Kidney epithelial cell (primary cell): ENCODE data around the gene EPHB1. TPM values are rescaled to one million over a fixed set of nuclear protein-coding genes. Genes with fewer than 3 reads are reported as not detected.

Experiments used
- DNase-seq: peaks from one replicate; pipeline ENCODE4 v3.0.0-alpha.2; 2010; ENCODE audit warnings: low read depth
- H3K27me3 ChIP-seq: 2 replicates; pipeline ENCODE4 v1.6.0; 2011; ENCODE audit warnings: low read length; ENCODE audit not compliant: control insufficient read depth, insufficient read depth
- H3K36me3 ChIP-seq: 2 replicates; pipeline ENCODE4 v1.5.1; 2011; ENCODE audit warnings: low read length; ENCODE audit not compliant: control insufficient read depth, insufficient read depth
- H3K4me3 ChIP-seq: 2 replicates; pipeline ENCODE4 v1.5.1; 2011; ENCODE audit warnings: low read depth, mild to moderate bottlenecking, control low read depth, low read length
- CTCF ChIP-seq: IDR thresholded peaks from 2 replicates; pipeline ENCODE4 v1.5.1; 2011; ENCODE audit warnings: mild to moderate bottlenecking, moderate library complexity, low read length, control low read depth, inconsistent platforms; ENCODE audit not compliant: insufficient read depth, poor library complexity, severe bottlenecking
- total RNA-seq: library from RNA; depleted of rRNA; stranded (reverse); fragments of >200 nt; gene quantifications from 2 replicates; pipeline ENCODE4 v1.2.3, GENCODE V29; 2015

Gene EPHB1
- total RNA-seq, 1 donor from 2014 or later = 10.8 TPM

GRCh38 chr3:134883697-134884385 is 88.8 kb downstream of the EPHB1 start:
- Histone ChIP-seq H3K36me3 (no peaks in the 10 kb centered on the region), H3K27me3 (no peaks in the 10 kb centered on the region), H3K4me3 (no peak overlapping the region)
- no peak for DNase-seq
- no peak for TF ChIP-seq CTCF

GRCh38 chr3:134885877-134886621 is 91.0 kb downstream of the EPHB1 start:
- H3K4me3 ChIP-seq = no peak overlapping the region
- no peaks in the 10 kb centered on the region for H3K27me3 ChIP-seq
- DNase-seq = peak; percentile 86
- TF ChIP-seq CTCF = peak; percentile 76
- no peaks in the 10 kb centered on the region for H3K36me3 ChIP-seq

DNA sequence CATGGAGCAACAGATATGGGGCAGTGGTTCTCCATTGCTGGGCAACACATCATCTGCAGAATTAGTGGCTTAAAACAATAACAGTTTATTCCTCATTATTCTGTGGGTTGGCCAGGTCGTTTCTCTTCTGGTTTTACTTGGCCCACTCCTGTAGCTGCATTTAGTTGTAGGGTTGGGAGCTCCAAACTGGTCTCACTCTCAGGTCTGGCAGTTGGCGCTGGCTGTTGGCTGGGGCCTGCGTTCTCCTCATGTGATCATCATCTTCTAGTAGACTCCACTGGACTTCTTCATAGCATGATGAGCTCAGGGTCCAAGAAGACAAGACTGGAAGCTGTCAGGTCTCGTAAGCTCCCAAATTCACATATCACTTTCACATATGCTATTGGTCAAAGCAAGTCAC is 91.9 kb downstream of the EPHB1 start:
- Histone ChIP-seq H3K27me3 (no peaks in the 10 kb centered on the region), H3K4me3 (no peak overlapping the region), H3K36me3 (no peaks in the 10 kb centered on the region)
- TF ChIP-seq CTCF = no peak
- DNase-seq = no peak

DNA sequence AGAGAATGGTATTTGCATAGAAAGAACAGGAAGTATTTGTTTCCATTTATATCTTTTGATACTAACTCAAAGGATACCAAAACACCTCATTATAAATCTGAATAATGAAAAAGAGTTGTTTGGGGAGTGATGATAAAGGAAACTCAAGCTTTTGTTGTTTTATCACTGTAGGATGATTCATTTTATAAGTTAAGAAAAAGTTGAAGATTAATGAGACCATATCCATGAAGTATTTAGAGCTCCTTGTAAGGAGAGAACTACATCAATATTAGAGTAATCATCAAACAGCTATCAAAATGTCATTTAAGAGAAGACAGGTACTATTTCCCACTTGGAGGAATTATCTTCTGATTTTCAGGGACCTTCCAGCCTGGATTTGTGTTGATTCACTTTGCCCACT is 92.5 kb downstream of the EPHB1 start:
- H3K36me3 ChIP-seq = no peaks in the 10 kb centered on the region
- TF ChIP-seq CTCF = no peak
- no peak for DNase-seq
- H3K4me3 ChIP-seq = no peak overlapping the region
- H3K27me3 ChIP-seq = no peaks in the 10 kb centered on the region

GRCh38 chr3:134892326-134892725 is 97.3 kb downstream of the EPHB1 start:
- H3K4me3 ChIP-seq = no peak overlapping the region
- no peak for DNase-seq
- no peaks in the 10 kb centered on the region for H3K36me3 ChIP-seq
- H3K27me3 ChIP-seq = no peaks in the 10 kb centered on the region
- TF ChIP-seq CTCF = no peak
